NCI-H2171 (cell line): ENCODE data around the gene KIAA1217.
A peak's percentile ranks its signal among the peaks of the same experiment; 100 is the strongest.
"Not testable (repeated sequence)": the region's sequence is repeated elsewhere in the genome, so short reads cannot be mapped to it uniquely, and the experiment has no call there.

Experiments
- DNase-seq: peaks from one replicate; lab custom pipeline; 2025; lab: John Stamatoyannopoulos, UW

KIAA1217 gene

GRCh38 chr10:24340883-24341282 lies 131.9 kb downstream of the KIAA1217 start:
- no peak for DNase-seq

GRCh38 chr10:24341371-24341770 lies 132.4 kb downstream of the KIAA1217 start:
- no peak for DNase-seq

GRCh38 chr10:24341897-24342296 lies 133.0 kb downstream of the KIAA1217 start:
- DNase-seq = no peak

- no peak for DNase-seq
Observed at GRCh38 chr10:24343686-24344085, 134.7 kb downstream of the KIAA1217 start.

- no peak for DNase-seq
Observed at GRCh38 chr10:24344279-24344678, 135.3 kb downstream of the KIAA1217 start.

GRCh38 chr10:24344695-24345463 lies 135.9 kb downstream of the KIAA1217 start:
- no peak for DNase-seq

- DNase-seq = no peak
Observed at GRCh38 chr10:24346877-24347519, 138.1 kb downstream of the KIAA1217 start.

- no peak for DNase-seq
Observed at GRCh38 chr10:24349379-24350001, 140.6 kb downstream of the KIAA1217 start.

- no peak for DNase-seq
Observed at GRCh38 chr10:24350070-24350921, 141.4 kb downstream of the KIAA1217 start.

GRCh38 chr10:24350922-24351225 lies 141.9 kb downstream of the KIAA1217 start:
- not testable (repeated sequence) for DNase-seq

- no peak for DNase-seq
Observed at GRCh38 chr10:24351961-24352360, 143.0 kb downstream of the KIAA1217 start.

GRCh38 chr10:24352399-24352798 lies 143.5 kb downstream of the KIAA1217 start:
- DNase-seq = no peak

- no peak for DNase-seq
Observed at GRCh38 chr10:24353319-24353718, 144.4 kb downstream of the KIAA1217 start.

GRCh38 chr10:24355056-24355688 lies 146.2 kb downstream of the KIAA1217 start:
- DNase-seq = no peak

GRCh38 chr10:24357344-24358004 lies 148.5 kb downstream of the KIAA1217 start:
- DNase-seq = no peak

GRCh38 chr10:24358022-24358421 lies 149.1 kb downstream of the KIAA1217 start:
- no peak for DNase-seq

GRCh38 chr10:24360282-24361127 lies 151.6 kb downstream of the KIAA1217 start:
- peak; percentile 12 for DNase-seq

- DNase-seq = no peak
Observed at GRCh38 chr10:24363070-24363469, 154.1 kb downstream of the KIAA1217 start.

GRCh38 chr10:24367688-24368087 lies 158.8 kb downstream of the KIAA1217 start:
- DNase-seq = no peak

- no peak for DNase-seq
Observed at GRCh38 chr10:24370877-24371276, 161.9 kb downstream of the KIAA1217 start.
